ENCODE measurements around the gene ZNRF3.
"Not testable (repeated sequence)": the region's sequence is repeated elsewhere in the genome, so short reads cannot be mapped to it uniquely, and the experiment has no call there.

The ZNRF3 gene

GRCh38 chr22:29003975-29004646, 120.7 kb downstream of the ZNRF3 start:
- no peak for DNase-seq (ENCODE audit: low read depth in 1 of 2, low spot score in 1 of 2)

- no peak for DNase-seq (ENCODE audit: low read depth in 1 of 2, low spot score in 1 of 2)
These were observed 121.4 kb downstream of the ZNRF3 start for GRCh38 chr22:29004647-29005371.

GRCh38 chr22:29005754-29006153, 122.4 kb downstream of the ZNRF3 start:
- not testable (repeated sequence) for DNase-seq (ENCODE audit: low read depth in 1 of 2, low spot score in 1 of 2)

- DNase-seq (ENCODE audit: low read depth in 1 of 2, low spot score in 1 of 2) = no peak
These were observed 123.0 kb downstream of the ZNRF3 start for GRCh38 chr22:29006346-29006745.

- no peak for DNase-seq (ENCODE audit: low read depth in 1 of 2, low spot score in 1 of 2)
These were observed 125.8 kb downstream of the ZNRF3 start for GRCh38 chr22:29009148-29009547.

DNA sequence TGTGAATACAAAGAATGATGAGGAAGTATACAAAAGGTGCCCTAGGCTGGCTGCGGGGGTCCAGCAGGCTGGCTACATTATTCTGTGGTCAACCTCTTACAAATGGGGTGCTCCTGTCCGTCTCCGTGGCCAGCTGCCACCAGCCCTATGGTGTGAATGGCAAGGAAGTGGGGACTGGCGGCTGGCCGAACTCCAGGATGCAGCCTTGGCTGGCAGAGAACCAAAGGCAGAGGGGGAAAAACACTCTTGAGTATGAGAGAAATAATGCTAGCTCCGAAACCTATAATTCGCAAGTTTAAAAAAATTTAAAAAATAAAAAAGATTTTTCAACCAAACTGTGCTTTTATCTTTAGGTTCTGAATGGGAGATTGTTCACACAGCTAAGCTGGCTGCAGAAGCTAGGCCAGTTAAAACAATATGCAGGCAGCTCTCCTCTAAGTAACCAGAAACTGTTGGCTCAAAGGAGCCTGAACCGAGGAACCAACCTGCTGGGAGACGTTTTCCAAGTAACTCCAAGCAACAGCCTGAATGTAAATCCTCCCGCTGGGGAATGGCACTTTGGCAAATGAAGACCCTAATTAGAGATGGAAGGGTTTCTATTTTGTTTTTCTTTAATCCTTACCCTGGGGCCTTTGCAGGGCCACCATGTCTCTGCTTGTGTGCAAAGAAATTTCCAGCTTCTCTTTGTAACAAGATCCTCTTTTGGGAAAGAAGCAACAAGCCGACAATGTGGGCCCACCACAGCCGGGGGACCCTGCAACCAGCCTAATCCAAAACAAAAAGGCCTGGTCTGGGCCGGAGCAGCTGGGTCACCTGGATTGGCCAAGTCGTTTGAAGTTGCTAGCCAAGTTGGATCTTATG, 128.1 kb downstream of the ZNRF3 start:
- no peak for DNase-seq (ENCODE audit: low read depth in 1 of 2, low spot score in 1 of 2)

GRCh38 chr22:29012101-29012433, 128.7 kb downstream of the ZNRF3 start:
- DNase-seq (ENCODE audit: low read depth in 1 of 2, low spot score in 1 of 2) = no peak

DNA sequence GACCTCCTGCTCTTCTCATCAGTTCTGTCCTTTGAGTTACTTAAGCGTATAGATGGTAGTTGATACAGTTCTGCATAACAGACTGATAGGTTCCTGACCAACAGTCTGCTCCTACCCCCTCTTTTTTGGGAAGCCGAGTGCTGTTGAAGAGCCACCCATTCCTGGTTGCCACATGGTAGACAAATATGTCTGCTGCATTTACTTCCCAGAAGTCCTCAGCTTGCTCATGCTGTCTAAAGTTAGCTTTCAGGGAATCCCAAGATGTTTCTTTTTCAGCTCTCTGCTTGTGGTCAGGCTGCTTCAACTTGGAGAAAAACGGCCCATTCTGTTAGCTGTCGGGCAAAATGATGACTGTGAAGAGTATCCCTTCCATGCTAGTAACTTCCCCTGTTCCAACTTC, 129.6 kb downstream of the ZNRF3 start:
- no peak for DNase-seq (ENCODE audit: low read depth in 1 of 2, low spot score in 1 of 2)

GRCh38 chr22:29014293-29014692, 130.9 kb downstream of the ZNRF3 start:
- no peak for DNase-seq (ENCODE audit: low read depth in 1 of 2, low spot score in 1 of 2)

- no peak for DNase-seq (ENCODE audit: low read depth in 1 of 2, low spot score in 1 of 2)
These were observed 131.4 kb downstream of the ZNRF3 start for GRCh38 chr22:29014773-29015172.

GRCh38 chr22:29016067-29016938, 132.9 kb downstream of the ZNRF3 start:
- DNase-seq (ENCODE audit: low read depth in 1 of 2, low spot score in 1 of 2) = no peak

GRCh38 chr22:29018293-29019189, 135.2 kb downstream of the ZNRF3 start:
- no peak for DNase-seq (ENCODE audit: low read depth in 1 of 2, low spot score in 1 of 2)

GRCh38 chr22:29022101-29022817, 138.9 kb downstream of the ZNRF3 start:
- DNase-seq (ENCODE audit: low read depth in 1 of 2, low spot score in 1 of 2) = no peak

DNA sequence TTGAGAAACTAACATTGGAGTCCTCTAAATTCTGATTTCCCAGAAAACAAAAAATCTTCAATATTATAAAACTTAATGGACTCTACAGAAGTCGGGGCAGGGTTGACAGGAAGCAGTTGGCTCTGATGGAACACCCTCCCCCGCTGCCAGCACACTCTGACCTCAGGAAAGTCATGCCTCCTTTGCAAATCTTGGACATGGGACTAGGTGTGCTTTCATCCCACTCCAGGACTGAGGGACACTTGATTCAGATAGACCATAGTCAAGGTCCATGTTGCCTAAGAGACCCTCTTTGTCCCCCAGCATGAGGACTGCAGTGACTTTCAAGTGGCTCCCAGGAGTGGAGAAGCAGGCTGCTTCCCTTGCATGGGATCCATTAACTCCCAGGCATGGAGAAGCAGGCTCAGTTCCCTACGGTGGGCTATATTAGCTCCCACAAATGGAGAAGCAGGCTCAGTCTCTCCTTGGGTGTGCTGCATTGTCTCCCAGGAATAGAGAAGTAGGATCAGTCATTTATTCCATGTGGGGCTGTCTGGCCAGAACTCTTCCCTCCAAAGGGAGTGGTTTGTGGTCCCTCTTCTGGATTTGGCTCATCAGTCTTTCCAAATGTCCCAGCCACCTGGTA, 139.9 kb downstream of the ZNRF3 start:
- DNase-seq (ENCODE audit: low read depth in 1 of 2, low spot score in 1 of 2) = no peak

DNA sequence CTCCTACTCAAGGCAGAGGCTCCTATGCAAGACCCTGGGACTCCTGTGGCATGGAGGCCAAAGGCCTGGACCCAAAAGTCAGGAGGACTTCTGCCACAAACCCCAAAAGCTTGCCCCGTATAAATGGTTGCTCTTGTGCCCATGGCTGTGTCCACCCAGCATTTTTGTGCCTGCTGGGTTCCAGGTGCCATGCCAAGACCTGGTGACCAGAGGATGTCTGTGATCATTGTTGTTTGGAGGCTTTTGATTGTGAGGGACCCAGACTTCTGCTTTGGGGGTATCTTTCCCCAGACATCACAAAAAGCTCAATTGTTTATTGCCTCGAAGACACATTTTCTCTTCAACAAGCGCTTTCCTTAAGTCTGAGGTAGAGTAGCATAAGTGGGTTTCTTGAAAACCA, 143.2 kb downstream of the ZNRF3 start:
- DNase-seq (ENCODE audit: low read depth in 1 of 2, low spot score in 1 of 2) = no peak

- DNase-seq (ENCODE audit: low read depth in 1 of 2, low spot score in 1 of 2) = no peak
These were observed 145.1 kb downstream of the ZNRF3 start for GRCh38 chr22:29028468-29028867.

DNA sequence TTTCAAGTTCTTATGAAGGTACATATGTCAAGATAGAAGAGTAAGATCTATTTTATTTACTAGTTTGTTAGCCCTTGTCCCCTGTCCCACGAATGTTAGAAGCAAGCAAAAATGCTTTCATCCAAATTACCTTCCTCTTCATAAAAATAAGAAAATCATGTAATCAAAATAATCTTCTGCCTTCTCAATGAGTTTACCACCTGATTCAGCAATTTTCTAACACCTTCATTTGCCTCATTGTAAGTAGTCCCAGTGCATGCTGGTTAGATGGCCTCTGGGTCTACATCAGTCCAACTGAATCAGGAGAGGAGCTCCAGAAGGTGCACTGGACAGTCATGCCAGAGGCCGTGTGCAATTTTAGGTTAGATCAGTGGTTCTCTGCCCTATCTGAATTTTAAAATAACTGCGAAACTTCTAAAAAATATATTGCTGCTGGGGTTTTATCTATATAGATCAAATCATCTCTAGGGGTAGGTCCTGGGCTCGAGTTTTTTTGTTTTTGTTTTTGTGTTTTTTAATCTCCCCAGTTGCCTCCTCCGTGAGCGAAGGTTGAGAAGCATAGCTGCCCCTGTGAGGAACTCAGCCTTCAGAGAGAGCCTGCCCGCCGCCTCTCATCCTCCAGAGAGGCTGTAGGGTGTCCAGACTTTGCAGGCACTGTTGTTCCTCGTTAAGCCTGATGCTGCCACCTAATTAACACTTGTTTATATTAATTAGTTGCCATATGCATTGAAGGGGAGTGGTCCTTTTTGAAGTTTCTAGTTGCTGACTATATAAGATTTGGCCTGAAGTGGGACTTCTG, 146.0 kb downstream of the ZNRF3 start:
- DNase-seq (ENCODE audit: low read depth in 1 of 2, low spot score in 1 of 2) = no peak

GRCh38 chr22:29030016-29030617, 146.7 kb downstream of the ZNRF3 start:
- no peak for DNase-seq (ENCODE audit: low read depth in 1 of 2, low spot score in 1 of 2)
